Stimulated activated naive CD8-positive, alpha-beta T cell treated with anti-CD3 and anti-CD28 coated beads, Interleukin-15, Interleukin-2, amounts not matched to agents 100 ng/mL and 50 ng/mL, for 24 hours (primary cell): ENCODE results near the gene URI1.
"Not testable (repeated sequence)": the region's sequence is repeated elsewhere in the genome, so short reads cannot be mapped to it uniquely, and the experiment has no call there.

ENCODE experiments used
- H3K27ac Mint-ChIP-seq: one replicate; pipeline ENCODE4 v1.8.0; 2021; ENCODE audit warnings: mild to moderate bottlenecking, mixed read lengths
- H3K27me3 Mint-ChIP-seq: one replicate; pipeline ENCODE4 v1.8.0; 2021; ENCODE audit warnings: mixed read lengths
- H3K36me3 Mint-ChIP-seq: one replicate; pipeline ENCODE4 v1.8.0; 2021; ENCODE audit warnings: low read depth, mixed read lengths
- H3K4me1 Mint-ChIP-seq: one replicate; pipeline ENCODE4 v1.8.0; 2021; ENCODE audit warnings: low read depth, mixed read lengths
- H3K4me3 Mint-ChIP-seq: one replicate; pipeline ENCODE4 v1.8.0; 2021; ENCODE audit warnings: mild to moderate bottlenecking, mixed read lengths
- H3K9me3 Mint-ChIP-seq: one replicate; pipeline ENCODE4 v1.8.0; 2021; ENCODE audit warnings: mixed read lengths

The URI1 gene

DNA sequence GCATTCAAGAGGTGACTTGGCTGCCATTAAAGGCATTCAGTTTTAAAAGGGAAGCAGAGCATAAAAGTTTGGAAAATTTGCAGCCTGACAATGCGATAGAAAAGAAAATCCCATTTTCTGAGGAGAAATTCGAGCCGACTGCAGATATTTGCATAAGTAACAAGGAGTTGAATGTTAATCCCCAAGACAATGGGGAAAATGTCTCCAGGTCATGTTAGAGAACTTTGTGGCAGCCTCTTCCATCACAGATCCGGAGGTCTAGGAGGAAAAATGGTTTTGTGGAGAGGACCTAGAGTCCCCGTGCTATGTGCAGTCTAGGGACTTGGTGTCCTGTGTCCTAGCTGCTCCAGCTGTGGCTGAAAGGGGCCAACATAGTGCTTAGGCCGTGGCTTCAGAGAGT is 99.9 kb downstream of the URI1 start:
- peaks cover 49% of the 10 kb centered on the region for H3K36me3 Mint-ChIP-seq
- not testable (repeated sequence) for H3K27me3 Mint-ChIP-seq, H3K4me3 Mint-ChIP-seq, H3K27ac Mint-ChIP-seq
- H3K9me3 Mint-ChIP-seq = peaks cover 23% of the 10 kb centered on the region
- H3K4me1 Mint-ChIP-seq = peaks cover 26% of the 10 kb centered on the region

DNA sequence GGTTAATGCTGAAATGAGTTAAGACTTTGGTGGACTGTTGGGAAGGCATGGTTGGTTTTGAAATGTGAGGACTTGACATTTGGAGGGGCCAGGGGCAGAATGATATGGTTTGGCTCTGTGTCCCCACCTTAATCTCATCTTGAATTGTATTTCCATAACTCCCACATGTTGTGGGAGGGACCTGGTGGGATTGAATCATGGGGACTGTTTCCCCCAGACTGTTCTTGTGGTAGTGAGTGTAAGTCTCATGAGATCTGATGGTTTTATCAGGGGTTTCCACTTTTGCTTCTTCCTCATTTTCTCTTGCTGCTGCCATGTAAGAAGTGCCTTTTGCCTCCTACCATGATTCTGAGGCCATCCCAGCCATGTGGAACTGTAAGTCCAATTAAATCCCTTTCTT is 101.0 kb downstream of the URI1 start:
- H3K4me3 Mint-ChIP-seq, H3K27me3 Mint-ChIP-seq: not testable (repeated sequence)
- peaks cover 26% of the 10 kb centered on the region for H3K4me1 Mint-ChIP-seq
- peaks cover 45% of the 10 kb centered on the region for H3K36me3 Mint-ChIP-seq
- peaks cover 15% of the 10 kb centered on the region for H3K9me3 Mint-ChIP-seq
- peak overlapping the region; percentile 62 for H3K27ac Mint-ChIP-seq

- Mint-ChIP-seq H3K9me3 (peaks cover 6% of the 10 kb centered on the region), H3K4me3 (no peak overlapping the region), H3K36me3 (peaks cover 35% of the 10 kb centered on the region), H3K27ac (no peak overlapping the region), H3K27me3 (no peaks in the 10 kb centered on the region), H3K4me1 (peaks cover 26% of the 10 kb centered on the region)
These were observed 102.5 kb downstream of the URI1 start for GRCh38 chr19:30044273-30045248.

DNA sequence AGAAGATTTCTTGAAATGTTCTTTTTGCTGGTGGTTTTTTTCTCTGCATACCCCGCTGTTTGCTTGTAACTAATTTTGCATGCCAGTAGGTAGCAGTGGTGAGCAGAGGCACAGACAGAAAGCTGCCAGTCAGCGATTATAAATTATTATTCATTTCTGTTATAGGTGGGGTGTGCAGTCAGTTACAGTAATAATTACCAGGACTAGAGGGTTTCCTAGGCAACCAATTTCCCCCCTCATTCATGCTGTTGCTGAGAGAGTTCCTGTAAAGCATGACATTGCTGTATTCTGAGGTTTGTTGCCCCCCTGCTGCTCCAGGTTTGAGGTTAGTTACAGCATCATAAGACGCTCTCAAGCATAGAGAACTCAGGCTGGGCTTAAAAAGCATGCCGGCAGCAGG is 104.5 kb downstream of the URI1 start:
- no peaks in the 10 kb centered on the region for H3K27me3 Mint-ChIP-seq
- no peak overlapping the region for H3K27ac Mint-ChIP-seq
- H3K4me1 Mint-ChIP-seq = peaks cover 26% of the 10 kb centered on the region
- no peaks in the 10 kb centered on the region for H3K9me3 Mint-ChIP-seq
- peaks cover 19% of the 10 kb centered on the region for H3K36me3 Mint-ChIP-seq
- H3K4me3 Mint-ChIP-seq = no peak overlapping the region

DNA sequence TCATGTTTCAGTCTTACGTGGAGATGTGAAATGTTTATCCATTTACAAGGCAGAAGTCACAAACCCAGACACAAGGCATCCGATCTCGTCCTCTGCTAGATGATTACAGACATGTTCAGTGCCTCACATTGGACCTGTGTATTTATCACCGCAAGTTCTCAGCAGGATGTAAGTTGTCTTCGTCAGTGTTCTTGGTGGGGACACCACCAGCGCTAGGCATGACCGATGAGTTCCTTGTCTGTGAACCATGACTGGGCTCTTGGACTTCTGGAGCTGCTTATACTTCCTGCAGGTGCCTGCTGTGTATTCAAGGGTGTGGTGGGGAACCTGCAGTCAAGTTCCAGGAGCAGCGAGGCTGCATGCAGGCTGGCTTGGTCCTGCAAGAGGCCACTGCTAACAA is 105.4 kb downstream of the URI1 start:
- no peaks in the 10 kb centered on the region for H3K9me3 Mint-ChIP-seq
- no peaks in the 10 kb centered on the region for H3K27me3 Mint-ChIP-seq
- H3K4me1 Mint-ChIP-seq = peaks cover 21% of the 10 kb centered on the region
- peaks cover 16% of the 10 kb centered on the region for H3K36me3 Mint-ChIP-seq
- no peak overlapping the region for H3K27ac Mint-ChIP-seq
- no peak overlapping the region for H3K4me3 Mint-ChIP-seq

GRCh38 chr19:30049226-30049625 is 107.2 kb downstream of the URI1 start:
- H3K27me3 Mint-ChIP-seq = no peaks in the 10 kb centered on the region
- H3K4me3 Mint-ChIP-seq = no peak overlapping the region
- peaks cover 7% of the 10 kb centered on the region for H3K4me1 Mint-ChIP-seq
- H3K9me3 Mint-ChIP-seq = no peaks in the 10 kb centered on the region
- H3K27ac Mint-ChIP-seq = no peak overlapping the region
- H3K36me3 Mint-ChIP-seq = peaks cover 6% of the 10 kb centered on the region

GRCh38 chr19:30049846-30050667 is 108.0 kb downstream of the URI1 start:
- Mint-ChIP-seq H3K27ac (no peak overlapping the region), H3K4me1 (peaks cover 2% of the 10 kb centered on the region), H3K4me3 (no peak overlapping the region), H3K9me3 (no peaks in the 10 kb centered on the region), H3K36me3 (peaks cover 6% of the 10 kb centered on the region), H3K27me3 (no peaks in the 10 kb centered on the region)

DNA sequence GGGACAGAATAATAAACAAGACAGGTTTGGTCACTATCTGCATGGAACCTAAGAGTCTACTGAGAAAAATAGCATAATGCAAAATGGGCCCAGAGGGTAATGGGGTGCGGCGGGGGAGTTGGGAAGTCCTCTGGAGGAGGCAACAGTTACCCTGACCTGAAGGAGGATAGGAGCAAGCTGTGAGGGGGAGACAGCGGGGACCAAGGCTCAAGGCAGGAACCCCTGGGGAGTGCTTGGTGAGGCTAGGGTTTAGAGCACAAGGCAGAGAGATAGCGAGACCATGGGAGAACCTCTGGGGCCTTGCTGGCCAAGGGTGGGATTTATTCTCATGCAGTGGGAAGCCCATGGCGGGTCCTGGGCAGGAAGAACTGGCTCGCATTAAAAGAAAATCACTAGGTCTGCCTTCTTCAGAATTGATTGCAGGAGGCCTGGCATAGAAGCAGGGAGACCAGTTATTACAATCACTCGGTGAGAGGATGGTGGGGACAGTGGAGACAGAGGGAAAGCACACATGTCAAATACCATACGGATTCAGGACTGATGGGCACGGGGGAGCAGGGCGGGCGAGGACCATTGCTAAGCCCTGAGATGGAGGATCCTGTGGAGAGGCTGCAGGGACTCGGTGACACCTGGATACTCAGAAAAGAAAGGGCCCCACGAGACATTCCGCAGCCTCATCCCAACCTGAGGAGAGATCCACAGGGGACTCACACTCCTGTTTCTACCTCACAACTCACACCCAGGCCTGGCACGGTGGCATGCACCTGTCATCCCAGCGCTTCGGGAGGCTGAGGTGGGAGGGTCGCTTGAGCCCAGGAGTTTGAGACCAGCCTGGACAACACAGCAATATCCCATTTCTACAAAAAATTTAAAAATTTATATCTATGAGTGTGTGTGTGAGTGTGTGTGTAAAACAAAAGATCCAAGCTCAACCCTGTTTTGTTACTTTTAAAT is 110.4 kb downstream of the URI1 start:
- Mint-ChIP-seq H3K27ac (no peak overlapping the region), H3K4me1 (no peaks in the 10 kb centered on the region), H3K9me3 (no peaks in the 10 kb centered on the region)

DNA sequence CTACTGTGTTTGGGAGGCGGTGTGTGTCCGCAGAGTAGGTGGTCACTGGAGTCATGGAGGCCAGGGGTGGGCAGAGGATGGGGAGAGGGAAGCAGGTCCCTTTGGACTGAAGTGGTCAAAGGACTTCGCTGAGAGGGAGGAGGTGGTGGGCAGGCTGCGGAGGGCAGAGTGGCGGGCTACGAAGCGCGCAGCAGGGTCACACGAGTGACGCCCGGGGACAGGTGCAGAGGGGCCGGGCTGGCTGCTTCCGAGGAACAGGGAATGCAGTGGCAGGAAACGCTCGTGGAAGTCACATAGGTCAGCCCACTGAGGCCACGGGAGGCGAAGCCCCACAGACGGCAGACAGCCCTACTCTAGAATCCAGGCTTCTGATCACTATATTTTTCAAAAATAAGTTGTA is 111.5 kb downstream of the URI1 start:
- Mint-ChIP-seq H3K27ac (no peak overlapping the region), H3K9me3 (no peaks in the 10 kb centered on the region), H3K36me3 (no peaks in the 10 kb centered on the region), H3K4me1 (no peaks in the 10 kb centered on the region), H3K27me3 (no peaks in the 10 kb centered on the region), H3K4me3 (no peak overlapping the region)

More for the DNA sequence above, 110.4 kb downstream of the URI1 start:
- no peaks in the 10 kb centered on the region for H3K27me3 Mint-ChIP-seq
- H3K36me3 Mint-ChIP-seq = peaks cover 1% of the 10 kb centered on the region
- H3K4me3 Mint-ChIP-seq = no peak overlapping the region

DNA sequence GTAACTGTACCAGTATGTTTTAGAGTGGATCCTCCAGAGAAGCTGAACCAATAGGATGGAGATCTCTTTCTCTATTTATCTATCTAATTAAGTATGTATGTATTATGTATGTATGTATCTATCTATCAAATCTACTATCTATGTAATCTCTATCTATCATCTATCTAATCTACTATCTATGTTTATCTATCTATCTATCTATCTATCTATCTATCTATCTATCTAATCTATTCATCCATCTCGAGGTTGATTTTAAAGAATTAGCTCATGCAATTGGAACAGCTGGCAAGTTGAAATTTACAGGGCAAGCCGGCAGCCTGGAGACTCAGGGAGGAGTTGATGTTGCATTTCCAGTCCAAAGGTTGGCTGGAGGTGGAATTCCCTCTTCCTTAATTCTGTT is 112.2 kb downstream of the URI1 start:
- H3K9me3 Mint-ChIP-seq = no peaks in the 10 kb centered on the region
- H3K4me1 Mint-ChIP-seq = no peaks in the 10 kb centered on the region
- H3K27ac Mint-ChIP-seq = no peak overlapping the region
- no peak overlapping the region for H3K4me3 Mint-ChIP-seq
- no peaks in the 10 kb centered on the region for H3K27me3 Mint-ChIP-seq
- H3K36me3 Mint-ChIP-seq = no peaks in the 10 kb centered on the region

GRCh38 chr19:30056580-30056979 is 114.5 kb downstream of the URI1 start:
- no peaks in the 10 kb centered on the region for H3K27me3 Mint-ChIP-seq
- no peaks in the 10 kb centered on the region for H3K9me3 Mint-ChIP-seq
- no peak overlapping the region for H3K4me3 Mint-ChIP-seq
- H3K27ac Mint-ChIP-seq = no peak overlapping the region
- no peaks in the 10 kb centered on the region for H3K4me1 Mint-ChIP-seq
- no peaks in the 10 kb centered on the region for H3K36me3 Mint-ChIP-seq

DNA sequence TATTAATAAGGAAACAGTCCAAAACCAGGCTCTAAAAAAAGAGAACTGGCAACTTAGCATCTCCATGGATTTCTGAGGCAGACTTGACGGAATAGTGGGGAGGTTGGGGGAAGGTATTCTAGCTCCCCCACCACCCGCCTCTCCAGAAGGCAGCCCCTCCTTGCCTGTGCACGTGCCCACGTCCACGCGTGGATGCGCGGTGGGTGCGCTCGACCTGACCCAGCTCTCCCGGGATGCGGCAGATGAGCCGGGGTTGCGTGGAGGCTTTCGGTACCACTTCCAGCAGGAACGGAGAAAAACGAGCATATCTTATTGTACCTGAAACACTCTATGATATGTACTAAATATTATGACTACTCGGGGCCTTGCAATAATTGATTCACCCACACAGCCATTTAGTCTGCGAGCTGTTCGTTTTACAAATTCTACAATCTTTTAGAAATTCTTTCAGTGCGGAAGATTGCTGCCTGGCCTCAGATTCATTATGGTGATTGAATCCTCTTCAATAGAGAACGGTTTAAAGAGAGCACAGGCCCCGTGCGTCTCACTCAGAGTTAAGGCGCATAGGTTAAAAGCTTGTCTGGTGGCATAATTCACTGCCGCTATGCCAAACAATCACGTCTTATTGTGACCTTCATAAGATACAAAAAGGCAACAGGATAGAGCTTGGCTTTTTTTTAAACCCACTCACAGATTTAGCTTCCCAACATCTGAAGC is 117.9 kb downstream of the URI1 start:
- no peaks in the 10 kb centered on the region for H3K36me3 Mint-ChIP-seq

DNA sequence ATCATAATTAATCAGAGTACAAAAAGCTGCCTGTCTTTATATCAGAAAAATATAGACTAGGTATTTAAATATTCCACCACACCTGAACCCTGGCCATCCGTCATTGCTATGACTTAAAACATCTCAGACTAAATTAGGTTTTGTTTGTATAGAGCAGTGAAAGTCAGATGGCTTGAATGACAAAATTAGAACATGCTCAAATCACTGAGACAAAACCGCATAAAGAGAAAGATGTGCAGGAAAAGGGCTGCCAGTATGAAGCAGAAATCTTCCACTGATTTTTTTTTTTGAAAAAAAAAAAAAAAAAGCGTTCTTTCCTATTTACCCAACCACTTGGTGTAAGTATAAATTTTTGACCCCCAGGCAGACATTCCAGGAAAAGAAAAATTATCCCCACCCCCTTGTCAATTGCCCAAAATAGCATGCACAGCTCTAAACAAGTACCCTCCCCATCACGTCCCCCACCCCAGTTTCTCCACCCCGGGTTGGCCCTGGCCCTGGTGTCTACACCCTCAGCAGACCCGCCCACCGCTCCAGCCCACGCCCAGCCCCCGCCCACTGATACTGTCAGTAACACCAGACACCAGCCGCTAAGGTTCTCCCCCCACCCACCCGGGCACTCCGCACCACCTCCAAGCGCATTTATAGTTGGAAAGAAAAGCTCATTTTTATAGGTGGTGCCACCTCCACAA is 118.6 kb downstream of the URI1 start:
- Mint-ChIP-seq H3K9me3 (no peaks in the 10 kb centered on the region), H3K36me3 (no peaks in the 10 kb centered on the region), H3K27ac (no peak overlapping the region), H3K27me3 (no peaks in the 10 kb centered on the region), H3K4me1 (no peaks in the 10 kb centered on the region), H3K4me3 (no peak overlapping the region)

More for the DNA sequence above, 117.9 kb downstream of the URI1 start:
- Mint-ChIP-seq H3K27me3 (no peaks in the 10 kb centered on the region), H3K4me1 (no peaks in the 10 kb centered on the region), H3K4me3 (no peak overlapping the region), H3K27ac (no peak overlapping the region), H3K9me3 (no peaks in the 10 kb centered on the region)
